Stimulated activated CD8-positive, alpha-beta memory T cell treated with anti-CD3 and anti-CD28 coated beads, Interleukin-15, amount 100 ng/mL, for 1 hour (primary cell): ENCODE results near the gene XPR1.

ENCODE experiments used
- DNase-seq: peaks from one replicate; pipeline ENCODE4 v3.0.0-alpha.2; 2020; ENCODE audit warnings: low read depth

The XPR1 gene

DNA sequence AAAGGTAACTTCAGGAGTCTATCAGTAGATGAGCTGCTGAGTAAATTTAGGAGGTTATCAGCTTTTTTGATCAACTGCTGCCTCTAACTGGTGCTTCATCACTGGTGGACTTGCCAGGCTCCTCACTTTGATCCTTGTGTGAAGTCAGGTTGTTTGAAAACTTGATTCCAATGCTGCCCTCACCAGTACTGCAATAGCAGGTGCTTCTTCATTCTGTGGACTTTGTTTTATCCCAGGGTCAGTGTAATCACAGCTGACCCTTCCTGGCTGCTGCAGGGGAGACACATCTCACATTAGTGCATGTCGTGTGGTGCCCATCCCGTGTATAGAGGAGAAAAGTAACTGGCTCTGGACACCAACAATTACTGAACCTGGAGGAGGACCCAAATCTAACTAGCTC is 260.9 kb downstream of the XPR1 start:
- no peak for DNase-seq

DNA sequence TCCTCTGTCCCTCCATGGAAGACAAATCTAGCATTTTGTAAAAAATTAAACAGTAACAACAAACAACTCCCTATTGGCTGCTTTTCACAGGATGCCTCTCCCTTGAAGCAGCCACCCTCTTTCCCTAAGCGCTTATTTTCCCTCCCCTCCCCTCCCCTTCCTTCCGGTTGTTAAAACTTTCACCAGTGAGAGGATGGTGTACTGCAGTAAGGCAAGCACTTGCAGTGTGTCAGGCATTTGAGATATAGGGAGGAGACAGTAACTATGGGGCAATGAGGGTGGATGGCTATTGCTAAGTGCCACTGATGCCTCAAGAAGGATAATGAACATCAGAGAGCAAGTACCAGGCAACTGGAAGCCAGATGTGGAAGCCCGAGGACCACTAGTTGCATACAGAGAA is 261.8 kb downstream of the XPR1 start:
- DNase-seq = no peak

DNA sequence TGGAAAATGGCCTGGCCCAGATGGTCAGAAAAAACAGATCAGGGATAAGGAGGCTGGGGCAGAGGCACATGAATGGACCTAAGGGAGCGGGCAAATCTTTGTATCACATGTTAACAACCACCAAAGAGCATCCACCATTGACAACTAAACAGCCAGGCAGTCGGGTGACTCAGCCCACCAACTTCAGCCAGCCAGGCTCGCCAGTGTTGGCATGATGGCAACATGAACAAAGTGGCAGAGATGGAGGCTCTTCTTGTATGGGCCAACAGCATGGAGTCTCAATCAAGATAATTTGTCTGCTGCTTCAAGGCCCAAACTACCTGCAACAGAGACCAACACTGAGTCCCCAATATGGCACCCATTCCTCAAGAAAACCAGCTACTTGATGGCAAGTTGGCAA is 264.3 kb downstream of the XPR1 start:
- no peak for DNase-seq

DNA sequence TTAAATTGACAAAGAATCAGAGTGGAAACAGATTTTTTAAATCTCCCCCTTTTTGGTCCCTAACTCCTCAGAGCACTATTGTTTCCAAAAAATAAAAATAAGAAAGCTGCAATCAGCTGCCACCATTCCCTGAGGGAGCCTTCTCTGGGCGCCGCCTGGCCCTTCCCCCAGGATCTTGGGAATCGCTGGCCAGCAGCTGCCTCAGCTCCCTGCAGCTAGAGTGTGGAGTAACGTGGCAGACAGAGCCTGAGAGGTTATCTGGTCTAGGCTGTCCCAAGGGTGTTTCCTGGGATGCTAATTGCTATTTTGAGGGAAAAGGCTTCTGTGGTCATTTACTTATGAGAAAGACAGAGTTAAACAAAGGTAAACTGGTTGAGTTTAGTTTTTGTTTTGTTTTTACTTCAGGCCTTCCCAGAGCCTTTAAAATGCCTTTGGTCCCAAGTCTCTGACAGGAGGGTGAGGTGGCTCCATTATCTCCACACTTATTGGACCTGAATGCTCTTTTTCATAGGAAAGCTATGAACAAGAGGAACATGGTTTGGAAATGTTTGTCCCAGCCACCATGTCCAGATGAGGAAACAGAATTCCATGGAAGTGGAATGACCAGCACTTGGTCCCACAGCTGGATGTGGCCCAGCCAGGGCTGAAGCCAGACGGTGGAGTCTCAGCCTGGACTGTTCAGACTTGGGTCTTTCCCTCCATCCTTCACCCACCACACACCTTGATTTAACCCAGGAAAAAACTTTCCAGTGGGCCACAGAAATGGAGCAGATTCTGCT is 266.8 kb downstream of the XPR1 start:
- DNase-seq = no peak

DNA sequence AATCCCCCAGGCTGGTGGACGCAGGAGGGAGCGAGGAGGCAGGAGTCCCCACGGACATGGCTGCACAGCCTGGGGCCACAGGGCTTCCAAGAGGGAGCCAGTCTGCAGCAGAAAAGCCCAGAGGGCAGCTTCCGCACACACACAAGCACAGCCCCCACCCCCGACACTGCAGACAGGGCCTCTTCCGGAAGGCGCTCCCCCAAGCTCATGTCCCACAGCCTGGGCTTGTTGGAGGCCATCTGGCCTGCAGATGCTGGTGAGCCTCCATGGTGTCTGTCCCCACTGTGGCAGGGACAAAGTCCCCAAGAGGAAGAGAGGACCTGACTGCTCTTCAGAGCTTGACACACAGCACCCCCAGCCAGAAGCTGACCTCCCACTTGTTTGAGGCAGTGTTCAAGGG is 267.4 kb downstream of the XPR1 start:
- DNase-seq = no peak

DNA sequence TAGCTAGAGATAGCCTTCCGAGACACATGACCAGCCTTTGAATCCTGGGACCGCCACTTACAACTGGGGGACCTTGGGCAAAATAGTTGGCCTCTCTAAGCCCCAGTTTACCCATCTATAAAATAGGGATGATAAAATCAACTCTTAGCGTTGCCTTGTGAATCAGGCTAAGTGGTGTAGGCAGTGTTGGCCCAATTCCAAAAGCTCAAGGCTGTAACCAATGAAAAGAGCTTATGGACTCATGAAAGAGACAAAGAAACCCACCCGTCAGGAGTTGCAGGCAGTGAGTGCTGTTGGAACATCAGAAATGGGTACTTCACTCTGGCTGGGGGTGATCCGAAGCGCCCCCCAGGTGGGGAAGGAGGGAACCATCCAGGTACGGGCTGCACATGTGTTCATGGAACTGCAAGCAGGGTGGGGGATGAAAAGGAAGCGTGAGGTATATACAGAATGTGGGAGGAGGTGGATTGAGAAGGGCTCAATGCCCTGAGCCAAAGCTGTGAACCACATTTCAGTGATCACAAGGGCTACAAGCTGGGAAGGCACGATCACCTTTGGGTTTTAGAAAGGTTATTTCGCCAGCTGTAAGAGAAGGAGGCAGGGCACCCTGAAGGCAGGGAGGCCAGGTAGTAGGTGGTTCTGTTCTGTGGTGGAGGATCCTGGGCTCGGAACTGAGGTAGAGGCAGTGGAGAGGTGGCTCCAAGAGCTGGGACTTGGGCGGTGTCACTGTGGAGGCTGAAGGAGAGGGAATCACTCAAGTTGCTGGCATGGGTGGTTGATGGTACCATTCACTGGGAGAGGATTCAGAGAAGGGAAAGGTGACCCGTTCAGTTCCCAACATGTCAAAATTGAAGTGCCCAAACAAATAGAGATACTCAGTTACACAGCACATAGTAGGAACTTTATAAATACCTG is 269.5 kb downstream of the XPR1 start:
- no peak for DNase-seq

DNA sequence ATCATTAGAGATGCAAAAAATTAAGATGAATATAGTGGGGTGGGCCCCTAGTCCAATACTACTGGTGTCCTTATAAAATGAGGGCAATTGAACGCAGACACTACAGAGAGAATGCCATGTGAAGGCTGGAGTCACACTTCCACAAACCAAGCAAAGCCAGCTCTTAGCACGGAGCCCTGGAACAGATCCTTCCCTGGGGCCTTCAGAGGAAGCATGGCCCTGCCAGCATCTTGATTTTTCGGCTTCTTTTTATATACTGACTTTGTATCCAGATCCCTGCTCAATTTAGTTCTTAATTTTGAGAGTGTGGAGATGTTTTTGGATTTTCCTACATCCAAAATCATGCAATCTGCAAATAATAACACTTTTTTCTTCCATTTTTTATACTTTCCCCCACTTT is 270.7 kb downstream of the XPR1 start:
- DNase-seq = no peak

DNA sequence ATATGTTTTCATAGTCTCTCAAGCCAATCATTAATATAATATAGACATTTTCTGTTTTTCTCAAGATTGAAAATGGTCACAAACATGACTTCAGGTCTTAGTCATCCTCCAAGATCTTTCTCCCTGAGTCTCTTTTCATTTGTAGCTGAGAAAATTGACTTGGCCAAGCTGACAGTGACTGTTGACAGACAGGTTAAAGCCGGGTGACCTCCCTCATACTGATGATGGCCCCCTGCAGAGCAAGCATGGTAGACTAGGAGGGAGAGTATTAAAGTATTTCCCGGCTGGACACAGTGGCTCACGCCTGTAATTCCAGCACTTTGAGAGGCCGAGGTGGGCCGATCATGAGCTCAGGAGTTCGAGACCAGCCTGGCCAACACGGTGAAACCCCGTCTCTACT is 274.1 kb downstream of the XPR1 start:
- no peak for DNase-seq

DNA sequence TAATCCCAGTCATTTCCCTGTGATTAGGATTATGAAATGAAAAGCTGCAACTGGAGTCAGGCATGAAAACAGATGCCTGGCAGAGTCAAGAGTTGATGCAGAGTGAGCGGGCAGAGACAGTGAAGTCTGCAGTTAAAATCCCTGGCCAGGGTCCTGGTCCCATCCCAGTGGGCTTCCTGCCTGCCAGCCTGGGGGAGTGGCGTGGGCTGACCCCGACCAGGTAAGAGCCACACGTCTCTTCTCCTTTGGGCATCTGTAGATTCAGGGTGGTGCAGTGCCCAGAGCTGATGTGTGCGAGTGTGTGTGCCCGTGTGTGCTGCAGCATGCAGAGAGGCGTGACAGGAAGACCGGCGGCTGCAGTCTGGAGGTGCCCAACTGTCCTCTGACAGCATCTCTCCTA is 274.7 kb downstream of the XPR1 start:
- no peak for DNase-seq

DNA sequence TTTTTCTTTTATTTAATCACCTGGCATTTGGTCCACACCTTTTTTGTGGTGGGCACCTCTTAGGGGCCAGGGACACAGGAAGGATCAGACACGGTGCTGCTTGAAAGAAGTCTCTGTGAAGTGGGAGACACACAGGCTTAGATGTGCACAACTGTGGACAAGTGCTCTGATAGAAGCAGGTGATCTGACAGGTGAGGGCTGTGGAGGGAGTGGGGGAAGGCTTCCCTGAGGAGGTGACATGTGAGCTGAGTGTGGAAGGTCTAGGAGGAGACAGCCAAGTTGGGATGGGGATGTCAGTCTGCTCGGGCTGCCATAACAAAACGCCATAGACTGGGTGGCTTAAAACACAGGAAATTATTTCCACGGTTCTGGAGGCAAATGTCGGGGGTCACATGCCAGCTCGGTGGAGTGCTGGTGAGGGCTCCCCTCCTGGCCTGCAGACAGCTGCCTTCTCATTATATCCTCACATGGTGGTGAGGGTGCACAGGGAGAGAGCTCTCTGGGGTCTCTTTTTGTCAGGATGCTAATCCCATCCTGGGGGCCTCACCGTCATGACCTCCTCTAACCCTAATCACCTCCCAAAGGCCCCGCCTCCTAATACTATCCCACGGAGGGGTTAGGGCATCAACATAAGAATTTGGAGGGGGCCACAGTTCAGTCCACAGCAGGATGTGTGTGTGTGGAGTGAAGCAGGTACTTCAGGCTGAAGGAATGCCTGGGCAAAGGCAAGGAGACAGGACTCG is 275.7 kb downstream of the XPR1 start:
- DNase-seq = no peak

DNA sequence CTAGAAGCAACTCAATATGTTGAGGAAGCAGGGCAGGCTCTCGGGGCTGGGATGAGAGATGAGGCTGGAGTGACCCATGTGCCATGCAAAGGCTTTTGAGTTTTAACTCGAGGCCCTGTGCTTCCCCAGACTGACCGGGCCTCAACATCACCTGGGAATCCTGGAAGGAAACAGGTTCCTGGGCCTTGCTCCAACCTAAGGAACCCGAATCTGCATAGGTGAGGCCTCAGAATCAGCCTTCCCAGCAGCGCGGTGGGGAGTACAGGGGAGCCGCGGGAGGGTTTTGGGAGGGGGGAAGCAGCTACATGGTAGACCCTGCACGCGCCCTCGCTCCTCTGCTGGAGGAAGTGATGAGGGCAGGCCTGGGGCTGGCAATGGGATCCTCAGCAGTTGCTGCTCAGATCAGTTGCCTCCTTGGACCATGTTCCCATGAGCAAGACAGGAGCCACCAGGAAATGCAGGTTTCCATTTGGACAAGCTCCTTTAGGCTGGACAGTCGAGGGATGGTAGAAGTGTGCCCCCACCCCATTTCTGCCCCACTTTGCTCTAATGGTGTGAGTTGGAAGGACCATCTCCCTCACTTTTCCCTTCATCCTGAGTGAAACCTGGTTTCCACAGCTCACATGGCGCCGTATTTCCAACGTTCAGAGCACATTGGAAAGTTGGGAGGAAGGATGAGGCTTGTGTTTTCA is 276.4 kb downstream of the XPR1 start:
- DNase-seq = no peak

DNA sequence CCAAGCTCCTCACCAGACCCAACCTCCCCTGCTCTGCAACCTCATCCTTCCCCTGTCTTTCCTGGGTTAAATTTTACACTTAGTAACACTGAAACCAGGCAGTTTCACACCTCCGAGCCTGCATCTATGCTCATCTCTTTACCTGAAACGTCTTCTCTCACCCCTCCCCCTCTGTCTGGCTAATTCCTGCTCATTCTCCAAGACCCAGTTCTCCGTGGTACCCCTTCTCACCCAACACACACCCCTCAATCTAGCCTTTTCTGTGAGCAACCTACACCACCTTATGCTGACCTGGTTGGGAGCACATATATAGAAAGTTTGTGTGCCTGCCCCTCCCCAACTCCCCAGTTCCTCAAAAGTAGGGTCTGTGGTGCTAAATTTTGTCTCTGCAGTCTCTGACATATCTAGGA is 277.2 kb downstream of the XPR1 start:
- no peak for DNase-seq

DNA sequence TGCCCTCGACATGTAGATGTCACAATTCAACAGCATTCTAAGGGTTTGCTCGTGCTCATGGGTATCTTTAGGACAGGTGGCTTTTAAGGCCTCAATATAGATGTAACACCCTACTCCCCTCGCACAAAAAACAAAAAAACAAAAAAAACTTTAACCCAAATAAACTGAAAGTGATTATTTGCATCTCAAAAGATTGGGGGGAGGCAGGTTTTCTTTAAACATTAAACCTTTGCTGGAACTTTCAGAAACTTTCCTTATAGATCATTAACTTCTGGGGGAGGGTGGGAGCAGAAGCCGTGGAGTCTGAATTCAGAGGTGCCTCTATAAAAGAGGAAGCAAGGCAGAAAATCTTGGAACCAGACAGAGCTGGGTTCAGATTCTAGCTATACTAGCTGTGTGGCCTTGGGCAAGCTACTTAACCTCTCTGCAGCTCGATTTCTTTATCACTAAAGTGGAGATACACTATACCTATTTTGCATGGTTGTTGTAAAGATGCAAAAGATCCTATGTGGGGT is 277.7 kb downstream of the XPR1 start:
- DNase-seq = no peak

DNA sequence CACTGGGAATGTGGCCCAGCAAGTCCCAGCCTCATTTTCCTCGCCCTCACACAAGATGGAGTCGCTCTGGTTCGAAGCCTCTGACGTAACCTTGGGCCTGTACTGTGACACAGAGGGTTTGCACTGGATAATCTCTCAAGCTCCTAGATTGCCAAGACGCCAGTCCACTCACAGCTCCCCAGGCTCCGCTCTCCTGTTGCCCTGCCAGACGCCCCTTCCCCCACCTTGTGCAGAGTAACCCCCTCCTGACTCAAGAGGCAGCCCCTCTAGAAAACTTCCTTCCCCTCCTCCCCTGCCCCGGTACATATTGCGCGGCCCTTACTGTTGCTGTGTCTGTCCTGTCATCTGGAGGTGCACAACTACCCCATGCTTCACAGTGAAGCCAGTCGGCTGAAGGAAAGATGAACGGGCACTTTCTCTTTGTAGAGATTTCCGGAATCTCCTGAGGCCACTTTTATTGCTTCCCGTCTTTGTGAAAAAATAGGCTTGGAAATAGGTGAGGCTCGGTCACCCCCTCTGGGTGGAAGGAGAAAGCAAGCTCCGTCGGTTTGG is 279.9 kb downstream of the XPR1 start:
- no peak for DNase-seq

DNA sequence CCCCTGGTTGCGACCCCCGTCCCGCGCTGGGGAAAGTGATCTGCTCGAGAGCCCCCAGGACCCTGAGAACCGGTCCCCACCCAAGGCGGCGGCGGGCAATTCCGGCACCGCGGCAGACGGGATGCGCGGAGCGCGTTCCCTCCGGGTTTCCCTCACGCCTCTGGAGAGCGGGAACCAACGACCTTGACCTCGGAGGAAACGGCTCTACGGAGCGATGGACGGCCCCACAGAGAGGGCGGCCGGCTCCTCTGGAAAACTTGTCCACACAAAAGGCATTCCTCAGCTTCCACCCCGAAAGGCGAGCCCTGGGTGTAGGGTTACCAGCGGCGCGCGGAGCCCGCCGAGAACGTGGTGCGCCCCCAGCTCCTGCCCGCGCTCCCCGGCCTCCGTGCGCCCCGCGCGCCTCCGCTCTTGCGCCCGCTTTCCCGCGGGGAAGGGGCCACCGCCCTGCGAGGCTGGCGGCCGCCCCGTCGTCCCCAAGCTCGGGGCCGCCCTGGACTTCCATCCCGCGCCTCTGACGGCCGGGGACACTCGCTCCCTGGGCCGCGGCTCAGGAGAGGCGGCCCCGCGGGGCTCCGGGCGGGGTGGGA is 280.5 kb downstream of the XPR1 start:
- no peak for DNase-seq

DNA sequence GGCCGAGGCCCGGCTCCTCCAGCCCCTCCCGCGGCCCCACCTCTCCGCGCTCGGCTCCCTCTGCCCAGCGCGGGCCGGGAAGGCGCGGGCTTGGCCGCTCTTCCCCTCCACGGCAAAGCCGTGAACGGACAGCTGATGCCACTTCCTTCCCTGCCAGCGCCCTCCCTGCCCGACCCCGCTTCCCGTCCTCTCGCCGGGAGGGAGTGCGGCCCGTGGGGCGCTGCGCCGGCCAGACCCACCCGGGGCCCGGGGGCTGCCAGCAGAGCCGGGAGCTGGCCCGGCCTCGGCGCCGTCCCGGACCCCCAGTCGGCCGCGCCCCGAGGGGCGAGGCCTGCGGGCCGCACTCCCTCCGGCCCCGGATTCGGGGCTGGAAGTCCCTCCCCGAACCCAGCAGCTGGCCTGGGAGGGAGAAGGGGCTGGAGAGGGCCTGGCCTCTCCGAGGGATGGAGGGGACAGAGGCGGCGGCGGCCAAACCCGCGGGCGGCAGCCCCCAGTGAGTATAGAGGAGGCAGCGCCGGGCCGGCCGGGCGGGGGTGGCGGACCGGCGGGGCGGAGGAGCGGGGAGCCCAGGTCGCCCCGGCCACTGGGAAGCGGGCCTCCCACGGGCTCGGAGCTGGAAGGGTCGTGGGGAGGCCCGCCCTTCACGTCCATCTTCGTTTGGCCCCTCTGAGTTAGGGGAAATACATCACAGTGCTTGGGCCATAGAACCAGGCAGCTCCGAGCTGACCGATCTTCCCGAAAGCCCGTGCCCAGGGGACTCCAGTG is 281.2 kb downstream of the XPR1 start, which contains the start of gene KIAA1614:
TSS of gene KIAA1614 (plus strand) at position 97 of the 765 bp plus-strand sequence. CDS start at position 444, 347 bp downstream.
- no peak for DNase-seq

DNA sequence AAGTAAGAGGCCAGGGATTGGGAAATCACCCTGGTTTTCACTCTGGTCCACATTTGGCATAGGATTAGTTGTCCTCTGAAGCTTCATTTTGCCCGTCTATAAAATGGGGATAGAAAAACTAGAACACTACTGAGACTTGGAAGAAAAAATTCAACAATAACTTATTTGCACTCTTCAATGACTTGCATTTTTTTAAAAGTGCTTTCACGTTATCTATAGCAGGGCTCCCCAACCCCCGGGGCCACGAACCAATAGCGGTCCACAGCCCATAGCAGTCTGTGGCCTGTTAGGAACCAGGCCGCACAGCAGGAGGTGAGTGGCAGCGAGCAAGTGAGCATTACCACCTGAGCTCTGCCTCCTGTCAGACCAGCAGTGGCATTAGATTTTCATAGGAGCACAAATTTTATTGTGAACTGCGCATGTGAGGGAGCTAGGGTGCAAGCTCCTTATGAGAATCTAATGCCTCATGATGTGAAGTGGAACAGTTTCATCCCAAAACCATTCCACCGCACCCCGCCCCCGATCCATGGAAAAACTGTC is 283.7 kb downstream of the XPR1 start:
- no peak for DNase-seq

DNA sequence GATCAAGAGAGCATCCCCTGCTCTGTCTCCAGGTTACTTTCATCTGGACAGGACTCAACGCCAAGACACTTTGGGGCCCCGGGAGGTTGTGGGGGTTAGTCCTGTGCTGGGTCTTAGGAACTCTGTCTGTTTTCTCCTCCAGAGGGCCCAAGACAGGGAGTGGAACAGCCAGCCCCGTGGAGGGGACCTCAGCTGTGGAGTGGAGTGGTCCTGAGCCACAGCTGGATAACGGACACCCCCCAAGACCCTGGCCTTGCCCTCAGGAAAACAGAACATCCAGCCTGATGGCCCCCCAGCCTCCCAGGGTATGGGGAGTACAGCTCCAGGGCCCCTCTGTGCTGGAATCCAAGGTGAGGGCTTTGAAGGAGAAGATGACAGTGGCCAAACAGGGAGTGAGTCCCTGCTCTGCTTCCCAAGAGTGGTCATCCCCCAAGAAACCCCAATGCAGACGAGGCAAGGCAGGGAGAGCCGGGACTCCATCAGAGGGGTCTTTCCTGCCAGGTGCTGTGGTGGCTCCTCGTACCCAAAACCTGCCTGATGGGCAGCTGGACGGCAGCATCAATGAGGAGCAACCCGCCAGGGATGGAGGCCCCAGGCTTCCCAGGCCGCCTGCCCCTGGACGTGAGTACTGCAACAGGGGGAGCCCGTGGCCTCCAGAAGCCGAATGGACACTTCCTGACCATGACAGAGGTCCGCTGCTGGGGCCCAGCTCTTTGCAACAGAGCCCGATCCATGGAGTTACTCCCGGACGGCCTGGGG is 284.4 kb downstream of the XPR1 start:
- no peak for DNase-seq

DNA sequence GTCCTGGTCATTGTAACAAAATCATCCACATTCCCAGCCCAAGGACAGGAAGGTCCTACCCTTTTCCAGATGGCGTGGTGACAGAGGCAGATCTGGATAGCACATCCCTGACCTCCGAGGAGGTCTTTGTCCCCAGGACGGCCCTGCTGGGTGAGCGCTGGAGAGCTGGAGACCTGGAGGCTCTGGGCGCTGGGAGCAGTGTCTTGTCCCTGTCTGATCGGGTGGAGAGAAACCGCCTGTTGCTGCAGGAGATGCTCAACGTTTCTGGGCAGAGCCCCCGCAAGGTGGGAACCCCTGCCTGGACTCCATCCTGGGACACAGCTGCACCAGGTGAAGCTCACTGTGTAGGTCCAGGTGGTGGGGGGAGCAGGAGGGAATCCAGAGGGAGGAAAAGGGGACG is 284.9 kb downstream of the XPR1 start:
- DNase-seq = no peak
